Astrocyte of the cerebellum (primary cell): ENCODE measurements around the gene CLMN.
A peak's percentile ranks its signal among the peaks of the same experiment; 100 is the strongest.

Experiments used
- DNase-seq: peaks from one replicate; pipeline ENCODE4 v3.0.0-alpha.2; 2011; ENCODE audit warnings: low read depth
- H3K4me3 ChIP-seq: 2 replicates; pipeline ENCODE4 v1.5.1; 2011; ENCODE audit warnings: mild to moderate bottlenecking, low read depth, low read length, moderate library complexity
- CTCF ChIP-seq: IDR thresholded peaks from 2 replicates; pipeline ENCODE4 v1.5.1; 2012; ENCODE audit warnings: low read length, low read depth, moderate library complexity, mild to moderate bottlenecking; ENCODE audit errors: missing control alignments
- in situ Hi-C: cut with HindIII; loops from 2 replicates; pipeline ENCODE4 v1.10.0; 2017; ENCODE audit warnings: low sequenced_read_pairs

CLMN gene

DNA sequence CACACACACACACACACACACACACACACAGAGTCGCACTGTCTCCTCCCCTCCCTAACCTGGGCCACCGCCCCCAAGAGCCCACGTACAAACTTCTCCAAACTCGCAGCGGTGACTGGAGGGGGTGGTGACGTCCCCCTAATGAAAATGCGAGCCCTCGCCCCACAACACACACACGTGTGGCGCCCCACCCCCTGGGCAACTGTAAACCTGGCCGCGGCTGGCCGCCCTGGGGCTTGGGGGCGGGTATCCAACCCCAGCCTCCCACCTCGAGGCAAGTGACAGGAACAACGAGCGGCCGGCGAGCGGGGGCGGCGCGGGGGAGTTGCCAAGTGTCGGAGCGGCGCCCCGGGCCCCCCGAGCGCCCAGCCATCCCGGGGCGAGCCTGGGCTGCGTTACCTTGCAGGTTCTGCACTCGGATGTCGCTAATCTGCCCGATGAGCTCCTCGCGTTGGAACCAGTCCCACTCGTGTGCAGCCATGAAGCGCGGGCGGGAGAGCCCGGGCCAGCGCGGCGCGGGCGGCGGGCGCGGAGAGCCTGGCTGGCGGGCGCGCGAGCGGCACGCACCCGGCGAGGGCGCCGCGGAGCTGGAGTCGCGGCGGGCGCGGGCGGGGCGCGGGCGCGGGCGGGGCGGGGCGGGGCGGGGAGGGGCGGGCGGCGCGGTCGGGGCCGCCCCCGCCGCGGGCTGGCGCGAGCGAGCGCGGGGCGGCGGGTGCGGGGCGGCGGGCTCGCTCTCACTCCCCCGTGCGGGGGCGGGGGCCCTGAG is at the start of gene CLMN:
Gene CLMN, minus strand, starts transcription at position 597 of the 766 bp plus-strand sequence. Its CDS starts 116 bp downstream, at position 481.
- DNase-seq = no peak
- no peak for TF ChIP-seq CTCF

GRCh38 chr14:95365401-95365800 is 45.7 kb upstream of the CLMN start:
- in situ Hi-C loops = no loop called here

More for the DNA sequence above, at the start of gene CLMN:
- in situ Hi-C loops = no loop called here
- H3K4me3 ChIP-seq = peak within 1 kb of the TSS; percentile 61

GRCh38 chr14:95364481-95365209 is 44.9 kb upstream of the CLMN start:
- DNase-seq = no peak
- in situ Hi-C loops = no loop called here
- no peak overlapping the region for H3K4me3 ChIP-seq
- no peak for TF ChIP-seq CTCF

More at GRCh38 chr14:95365401-95365800, 45.7 kb upstream of the CLMN start:
- DNase-seq = no peak
- no peak overlapping the region for H3K4me3 ChIP-seq
- TF ChIP-seq CTCF = no peak

- no peak for DNase-seq
- no peak for TF ChIP-seq CTCF
- in situ Hi-C loops = no loop called here
- no peak overlapping the region for H3K4me3 ChIP-seq
These were observed 43.8 kb upstream of the CLMN start for GRCh38 chr14:95363468-95363954.

DNA sequence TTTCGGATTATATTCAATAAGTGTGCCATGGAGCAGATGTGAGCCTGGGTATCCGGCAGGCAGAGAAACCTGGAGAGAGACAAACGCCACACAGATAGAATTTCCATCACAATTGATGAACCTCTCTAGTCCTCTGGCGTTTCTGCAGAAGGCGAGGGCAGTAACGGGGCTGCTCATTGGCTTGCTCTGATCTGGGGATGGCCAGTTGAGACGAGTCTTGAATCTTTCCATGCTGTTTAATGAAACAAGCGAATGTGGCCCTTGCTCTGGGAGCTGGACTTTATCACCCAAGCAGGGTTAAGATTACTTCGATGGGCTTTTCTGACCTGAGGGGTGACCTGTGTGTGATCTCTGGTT is 42.4 kb upstream of the CLMN start:
- TF ChIP-seq CTCF = no peak
- in situ Hi-C loops = no loop called here
- H3K4me3 ChIP-seq = no peak overlapping the region
- no peak for DNase-seq

- H3K4me3 ChIP-seq = no peak overlapping the region
- TF ChIP-seq CTCF = peak; percentile 41
- no peak for DNase-seq
- in situ Hi-C loops = no loop called here
These were observed 41.8 kb upstream of the CLMN start for GRCh38 chr14:95361373-95362137.
